Hippocampal formation (tissue), 2 donors: Measurements from ENCODE around the gene PDYN.

Experiments
- DNase-seq, 2 donors: peaks; one replicate each; lab custom pipeline; 2025; lab: John Stamatoyannopoulos, UW

The PDYN gene

DNA sequence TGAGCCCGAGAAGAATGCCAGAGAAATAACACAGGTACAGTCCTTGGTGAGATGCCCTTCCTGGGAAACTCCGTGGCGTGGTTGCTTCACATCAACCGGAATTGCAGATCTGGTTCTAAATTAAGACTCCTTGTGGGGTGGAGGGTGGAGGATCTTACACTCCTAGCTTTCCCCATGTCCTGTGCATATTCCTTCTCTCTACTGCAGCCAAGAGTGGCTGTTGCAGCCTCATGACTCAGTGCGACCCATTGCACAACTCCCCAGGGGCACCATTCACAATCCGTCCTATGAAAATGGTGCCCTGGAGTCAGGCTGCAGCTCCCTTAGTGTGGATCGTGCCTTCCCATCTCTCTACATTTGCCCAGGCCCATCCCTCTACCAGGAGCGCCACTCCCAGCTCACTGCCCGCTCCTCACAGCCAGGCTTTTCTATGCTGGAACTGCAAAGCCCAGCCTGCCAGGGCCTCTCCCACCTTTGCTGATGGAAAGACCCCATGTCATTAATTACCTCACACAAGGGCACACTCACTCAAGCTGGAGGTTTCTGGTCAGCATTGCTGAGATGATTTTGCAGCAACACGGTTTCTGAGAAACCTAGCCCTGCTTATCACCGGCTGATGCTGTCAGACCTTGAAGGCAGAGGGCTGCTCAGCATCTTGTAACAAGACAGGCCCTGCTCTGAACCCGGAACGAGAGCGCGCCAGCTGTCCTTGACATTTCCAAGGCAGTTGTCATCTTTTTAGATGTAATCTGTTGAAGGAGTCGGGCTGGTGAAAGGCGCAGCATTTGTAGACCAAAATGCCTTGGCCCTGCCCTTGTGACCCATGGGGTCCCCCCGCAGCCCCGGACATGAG lies 58.9 kb downstream of the PDYN start:
- DNase-seq = peak in 1 of 2 donors; percentile 54

DNA sequence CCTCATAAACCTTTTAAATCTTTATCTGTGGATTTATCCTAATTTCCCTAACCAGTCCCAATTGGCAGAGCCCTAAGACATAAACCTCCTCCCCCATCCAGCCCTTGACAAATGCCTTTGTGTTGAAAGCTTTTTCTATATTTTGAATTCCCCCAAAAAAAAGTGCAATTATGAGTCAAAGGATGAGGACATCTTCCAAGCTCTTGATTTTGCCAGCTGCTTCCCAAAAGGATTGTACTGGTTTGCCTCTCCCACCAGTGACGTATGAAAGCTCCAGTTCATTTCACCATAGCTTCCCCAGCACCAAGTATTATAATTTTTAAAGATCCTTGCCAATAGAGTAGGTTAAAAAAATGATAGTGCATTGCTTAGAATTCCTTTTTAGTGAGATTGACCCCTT lies 59.7 kb downstream of the PDYN start:
- peak in 1 of 2 donors; percentile 27 for DNase-seq

DNA sequence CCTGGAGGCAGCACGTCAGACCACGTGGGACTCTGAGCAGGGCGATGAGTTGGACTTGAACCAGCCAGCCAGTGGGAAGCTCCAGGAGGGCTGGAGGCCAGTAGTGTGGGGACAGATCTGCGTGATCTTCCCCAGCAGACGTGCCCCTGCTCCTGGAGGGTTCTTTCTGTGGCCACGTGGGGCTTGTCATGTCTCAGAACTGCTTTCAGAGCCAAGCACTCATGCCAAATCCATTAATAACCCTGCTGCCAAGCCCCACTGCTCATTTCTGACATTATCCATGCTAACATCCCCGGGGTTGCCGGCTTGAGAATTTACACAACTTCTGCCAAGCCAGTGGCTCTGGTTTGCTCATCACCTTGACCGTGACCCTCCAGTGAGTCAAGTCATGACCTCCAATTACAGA lies 60.4 kb downstream of the PDYN start:
- DNase-seq = no peak

DNA sequence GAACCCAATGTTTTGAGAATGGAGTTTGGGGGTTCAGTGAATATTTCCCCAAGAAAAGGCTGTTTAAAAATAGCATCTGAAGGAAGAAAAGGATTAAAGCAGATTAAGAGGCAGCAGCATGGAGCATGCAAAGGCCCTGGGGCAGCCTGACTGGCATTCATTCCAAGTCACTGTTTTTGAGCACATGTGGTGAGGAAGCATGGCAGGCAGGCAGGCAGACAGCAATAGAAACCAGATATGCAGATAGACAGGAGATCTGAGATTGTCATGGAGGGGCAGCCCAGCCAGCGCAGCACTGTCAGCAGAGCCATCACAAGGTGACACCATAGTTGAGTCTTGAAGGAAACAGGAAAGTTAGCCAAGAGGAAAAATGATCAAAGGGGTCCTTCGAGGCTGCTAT lies 60.9 kb downstream of the PDYN start:
- DNase-seq = no peak

DNA sequence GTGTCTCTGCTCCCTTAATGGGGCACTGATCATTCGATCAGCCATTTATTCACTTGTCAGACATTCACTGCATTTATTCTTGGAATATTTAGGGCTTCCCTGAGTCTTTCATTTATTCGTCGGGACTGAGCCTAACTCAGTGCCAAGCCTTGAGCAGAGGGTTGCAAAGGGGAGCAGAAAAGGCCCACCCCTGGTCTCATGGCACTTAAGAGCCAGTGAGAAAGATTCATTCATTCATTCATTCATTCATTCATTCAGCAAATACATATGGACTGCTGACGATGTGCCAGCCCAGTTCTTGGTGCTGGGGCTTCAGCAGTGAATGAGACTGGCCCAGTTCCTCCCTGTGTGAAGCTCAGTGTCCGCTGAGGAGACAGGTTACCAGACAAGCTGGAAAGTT lies 62.0 kb downstream of the PDYN start:
- no peak for DNase-seq

DNA sequence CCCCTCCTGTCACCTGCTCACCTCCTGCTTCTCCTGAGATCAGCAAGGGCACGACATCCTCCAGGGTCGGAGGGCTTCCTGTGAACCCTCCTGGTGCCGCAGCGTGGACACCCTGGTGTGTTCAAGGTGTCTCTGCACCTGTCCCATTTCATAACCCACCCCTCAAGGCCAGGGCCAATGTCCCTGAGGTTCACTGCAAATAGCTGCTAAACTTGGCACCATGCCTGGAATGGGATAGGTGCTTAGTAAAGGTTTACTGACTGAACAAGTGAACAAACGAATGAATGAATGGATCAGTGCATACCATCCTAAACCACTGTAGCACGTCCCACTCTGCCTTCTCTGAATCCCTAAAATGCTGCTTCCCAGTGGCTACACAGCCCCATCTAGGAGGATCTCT lies 63.7 kb downstream of the PDYN start:
- no peak for DNase-seq

DNA sequence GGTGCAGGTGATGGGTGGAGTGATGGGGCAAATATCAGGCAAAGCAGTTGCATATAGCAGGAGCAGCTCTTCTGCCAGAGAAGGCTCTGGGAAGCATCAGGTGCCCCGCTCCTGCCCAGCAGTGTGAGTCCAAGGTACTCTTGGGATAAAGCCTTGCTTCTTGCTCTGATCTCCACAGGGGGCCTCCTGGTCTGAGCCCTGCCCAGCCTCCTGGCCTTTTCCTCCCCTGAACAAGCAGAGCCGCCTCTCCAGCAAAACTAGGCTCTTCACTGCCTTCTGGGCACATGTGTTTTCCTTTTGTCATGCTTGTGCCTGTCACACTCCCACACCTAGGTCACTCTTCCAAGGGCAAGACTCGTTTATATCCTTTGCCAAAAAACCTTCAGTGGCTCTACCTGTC lies 64.4 kb downstream of the PDYN start:
- no peak for DNase-seq

DNA sequence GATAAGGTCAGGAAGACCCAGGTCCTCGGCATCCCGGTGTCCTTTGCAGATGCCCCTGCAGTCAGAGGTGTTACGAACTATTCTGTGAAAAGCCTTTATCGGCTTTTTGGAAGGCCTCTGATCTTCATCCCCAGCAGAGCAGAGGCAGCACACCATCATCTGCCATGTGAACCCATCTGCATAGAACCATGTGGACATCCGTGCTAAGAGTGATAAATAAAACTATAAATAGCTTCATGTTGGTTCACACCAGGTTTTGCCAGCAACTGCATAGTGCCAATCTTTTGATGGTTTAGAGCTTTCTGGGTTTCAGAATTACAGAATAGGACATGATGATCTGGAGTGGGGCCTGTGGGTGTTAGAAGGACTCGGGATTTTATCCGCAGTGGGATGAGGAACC lies 65.1 kb downstream of the PDYN start:
- no peak for DNase-seq
